Right lobe of liver (tissue), 6 donors: ENCODE data around the gene MSMP. TPM values are rescaled to one million over a fixed set of nuclear protein-coding genes. Genes with fewer than 3 reads are reported as not detected.

ENCODE experiments used
- ATAC-seq, 4 donors: fragments of 200-7000 bp; cut with Tn5 transposase; one replicate each; pipeline ENCODE4 v1.9.1; 2020; ENCODE audit warnings: mild to moderate bottlenecking in 4 of 4, moderate library complexity in 4 of 4
- DNase-seq, 3 donors: peaks; one replicate each; pipeline ENCODE4 v3.0.0-alpha.2; 2020
- H3K27ac ChIP-seq, 3 donors: fragments of 200-600 bp; one replicate each; pipeline ENCODE4 v1.8.0; 2022
- H3K27me3 ChIP-seq, 2 donors: fragments of 200-600 bp; one replicate each; pipeline ENCODE4 v1.8.0; 2022
- H3K36me3 ChIP-seq, 4 donors: fragments of 200-600 bp; sonication (generic) in 1 of 4; one replicate each; pipeline versions ENCODE4 v1.5.1 to v1.8.0; 2017 to 2022; ENCODE audit warnings: control low read depth in 1 of 4
- H3K4me1 ChIP-seq, 4 donors: fragments of 200-600 bp; sonication (generic) in 1 of 4; one replicate each; pipeline versions ENCODE4 v1.5.1 to v1.8.0; 2017 to 2022; ENCODE audit warnings: control low read depth in 1 of 4
- H3K4me3 ChIP-seq, 3 donors: fragments of 200-600 bp; one replicate each; pipeline ENCODE4 v1.8.0; 2022
- H3K9me3 ChIP-seq, 4 donors: fragments of 200-600 bp; sonication (generic) in 1 of 4; one replicate each; pipeline versions ENCODE4 v1.5.1 to v1.8.0; 2017 to 2022; ENCODE audit warnings: control low read depth in 1 of 4
- CTCF ChIP-seq, 4 donors: fragments of 200-600 bp in 3 of 4; fragments of 450-650 bp in 1 of 4; IDR thresholded peaks; one replicate each; pipeline versions ENCODE4 v1.5.1 to v1.8.0; 2016 to 2022; ENCODE audit warnings: antibody characterized with exemption in 4 of 4, mild to moderate bottlenecking in 2 of 4
- POLR2A ChIP-seq: fragments of 450-650 bp; IDR thresholded peaks from one replicate; pipeline ENCODE4 v1.6.1; 2017; ENCODE audit warnings: antibody characterized with exemption, mild to moderate bottlenecking
- WGBS: methylation state at CpG from one replicate; pipeline ENCODE4 v1.1.6; 2018; ENCODE audit warnings: low coverage, low lambda C conversion rate; ENCODE audit not compliant: insufficient coverage; ENCODE audit errors: missing lambda C conversion rate; 5-methylcytosine and 5-hydroxymethylcytosine counted together
- intact Hi-C, 2 donors: fragments of 100-400 bp; cut with DNase I; formaldehyde crosslinking; loops; one replicate each; pipeline versions ENCODE4 v1.11.2 to v1.14.1; 2022
- microRNA-seq, 2 donors: library from miRNA; unstranded; fragments of <30 nt; microRNA quantifications; one replicate each; pipeline ENCODE4, GENCODE V29; 2019 to 2020
- small RNA-seq, 2 experiments: library from RNA; depleted of rRNA; stranded (forward); fragments of <200 nt; gene quantifications; one replicate each; pipeline ENCODE3, GENCODE V24; 2016
- total RNA-seq, 6 experiments: library from RNA; depleted of rRNA in 2 of 6; stranded (reverse); fragments of >200 nt in 2 of 6; fragmentation: NEBNext Ultra II Directional in 3 of 6; extraction: Animal tissue kit (Norgen Biotek cat#: 25700) in 3 of 6; gene quantifications; one replicate each; pipeline versions ENCODE4 v1.1.0 to v1.2.4, GENCODE V29; 2016 to 2023
- donor health status: DM: no; HTN: yes; CAD: no.
- donor health status: DM: no; HTN: no; CAD: no.
- donor health status: DM: no; HTN: no; CAD: no.
- donor health status: DM: no; HTN: yes; CAD: no.
- donor health status: DM: no; HTN: yes; CAD: no.

Gene MSMP
- total RNA-seq, 6 experiments from 2014 or later, result not detected

GRCh38 chr9:35703906-35704672 is 50.0 kb downstream of the MSMP start:
- H3K9me3 ChIP-seq, result no peaks in the 10 kb centered on the region
- ATAC-seq, result peak in 1 of 4 donors; percentile 12
- H3K36me3 ChIP-seq, result peaks cover 60 to 100% (median 82%) of the 10 kb centered on the region in 4 donors
- intact Hi-C loops, result no loop called here
- no peak for DNase-seq
- H3K27ac ChIP-seq, result no peak overlapping the region
- H3K27me3 ChIP-seq, result no peaks in the 10 kb centered on the region
- no peak overlapping the region for H3K4me3 ChIP-seq
- no peaks in the 10 kb centered on the region for H3K4me1 ChIP-seq
- WGBS, result 94% methylated on average over 11 of the region's 26 CpGs
- TF ChIP-seq POLR2A (no peak), CTCF (IDR thresholded peaks at IDR 0.05) (no peak)

Small RNA genes lying within 50 kb of the gene (microRNA-seq; reads per million reads assigned to microRNA genes)
- gene MIR6852 (0 reads per million in 2 donors), gene MIR6853 (0 to 0.64 reads per million in 2 donors)

Small RNA genes lying within 50 kb of the gene (small RNA-seq; reads per million reads assigned to genes)
- gene MIR6853, result 0 to 0.10 reads per million in 2 experiments

Other genes with a start within 250 kb of the MSMP start
- 10 to 100 TPM; 10.7 to 17.2 (median 13.4) TPM for gene TESK1, start 149.0 kb downstream of the MSMP start, total RNA-seq
- 1 to 10 TPM in 4 of 6 experiments, under 1 TPM in 2; 0.60 to 6.9 (median 2.3) TPM for gene CD72, start 135.9 kb downstream of the MSMP start, total RNA-seq
- gene SIT1, start 103.3 kb downstream of the MSMP start, total RNA-seq, result under 1 TPM in 5 of 6 experiments, not detected in 1; 0.18 to 0.58 (median 0.37) TPM
- over 10,000 TPM in 2 of 6 experiments, 1,000 to 10,000 TPM in 4; 1,534 to 17,791 (median 6,650) TPM for gene RMRP, start 96.3 kb downstream of the MSMP start, total RNA-seq
- 10 to 100 TPM; 10.0 to 24.2 (median 15.3) TPM for gene CCDC107, start 96.0 kb downstream of the MSMP start, total RNA-seq
- gene ARHGEF39, start 89.1 kb downstream of the MSMP start, total RNA-seq, result 1 to 10 TPM in 1 of 6 experiments, under 1 TPM in 5; 0.11 to 3.6 (median 0.43) TPM
- gene CA9, start 80.3 kb downstream of the MSMP start, total RNA-seq, result 1 to 10 TPM in 1 of 6 experiments, under 1 TPM in 4, not detected in 1; 0.64 to 1.6 (median 0.93) TPM
- gene TPM2, start 64.4 kb downstream of the MSMP start, total RNA-seq, result 10 to 100 TPM in 4 of 6 experiments, 1 to 10 TPM in 2; 4.7 to 23.3 (median 12.4) TPM
- 100 to 1,000 TPM; 103 to 168 (median 128) TPM for gene TLN1, start 22.1 kb downstream of the MSMP start, total RNA-seq
- gene CREB3, start 21.6 kb downstream of the MSMP start, total RNA-seq, result 10 to 100 TPM; 12.1 to 35.2 (median 17.8) TPM
- gene GBA2, start 5.0 kb downstream of the MSMP start, total RNA-seq, result 10 to 100 TPM; 29.5 to 53.7 (median 35.2) TPM
- gene RGP1, start 5.0 kb downstream of the MSMP start, total RNA-seq, result 10 to 100 TPM in 5 of 6 experiments, 1 to 10 TPM in 1; 9.5 to 13.0 (median 11.4) TPM
- gene NPR2, start 37.3 kb upstream of the MSMP start, total RNA-seq, result 10 to 100 TPM in 5 of 6 experiments, 1 to 10 TPM in 1; 2.8 to 34.5 (median 13.1) TPM
- 1 to 10 TPM in 1 of 6 experiments, under 1 TPM in 2, not detected in 3; 0.42 to 1.3 (median 0.80) TPM for gene SPAG8, start 58.0 kb upstream of the MSMP start, total RNA-seq
- gene HINT2, start 60.8 kb upstream of the MSMP start, total RNA-seq, result 10 to 100 TPM; 46.0 to 86.3 (median 67.1) TPM
- gene FAM221B, start 74.5 kb upstream of the MSMP start, total RNA-seq, result not detected
- gene TMEM8B, start 75.0 kb upstream of the MSMP start, total RNA-seq, result 1 to 10 TPM; 1.7 to 4.7 (median 3.5) TPM
- gene OR13J1, start 116.1 kb upstream of the MSMP start, total RNA-seq, result not detected
- 1 to 10 TPM in 3 of 6 experiments, under 1 TPM in 3; 0.40 to 1.4 (median 0.98) TPM for gene HRCT1, start 151.9 kb upstream of the MSMP start, total RNA-seq
- gene SPAAR, start 155.2 kb upstream of the MSMP start, total RNA-seq, result 1 to 10 TPM in 1 of 6 experiments, under 1 TPM in 5; 0.37 to 1.4 (median 0.84) TPM
- gene OR2S2, start 203.9 kb upstream of the MSMP start, total RNA-seq, result not detected